Epithelial cell of prostate (primary cell): ENCODE results near the gene KCNJ18.
"Not testable (repeated sequence)": the region's sequence is repeated elsewhere in the genome, so short reads cannot be mapped to it uniquely, and the experiment has no call there.

ENCODE experiments used
- DNase-seq: peaks from one replicate; pipeline ENCODE4 v3.0.0-alpha.2; 2011; ENCODE audit warnings: low read depth, low spot score
- H3K27ac ChIP-seq: fragments of 450-650 bp; 2 replicates; pipeline ENCODE4 v1.5.1; 2017; ENCODE audit warnings: mild to moderate bottlenecking

KCNJ18 gene

GRCh38 chr17:21670361-21671155, 21.8 kb upstream of the KCNJ18 start:
- not testable (repeated sequence) for DNase-seq, H3K27ac ChIP-seq

DNA sequence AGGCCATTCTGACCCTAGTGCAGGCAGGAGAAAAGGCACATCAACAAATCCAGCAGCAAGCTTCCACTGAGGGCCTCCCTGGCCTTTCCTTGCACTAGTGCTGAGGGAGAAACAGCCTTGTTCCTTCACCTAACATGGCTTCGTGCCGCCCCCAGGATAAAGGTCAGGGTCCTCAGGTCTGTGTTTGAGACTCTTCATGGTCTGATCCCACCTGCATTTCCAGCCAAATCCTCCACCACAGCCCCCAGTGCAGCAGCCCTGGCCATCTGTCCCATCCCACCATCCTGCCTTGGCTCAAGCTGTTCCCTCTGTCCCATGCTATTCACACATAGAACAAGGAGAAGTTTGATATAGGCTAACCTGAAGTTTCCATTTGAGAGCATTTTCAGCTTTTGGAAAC, 20.9 kb upstream of the KCNJ18 start:
- H3K27ac ChIP-seq, DNase-seq: not testable (repeated sequence)

DNA sequence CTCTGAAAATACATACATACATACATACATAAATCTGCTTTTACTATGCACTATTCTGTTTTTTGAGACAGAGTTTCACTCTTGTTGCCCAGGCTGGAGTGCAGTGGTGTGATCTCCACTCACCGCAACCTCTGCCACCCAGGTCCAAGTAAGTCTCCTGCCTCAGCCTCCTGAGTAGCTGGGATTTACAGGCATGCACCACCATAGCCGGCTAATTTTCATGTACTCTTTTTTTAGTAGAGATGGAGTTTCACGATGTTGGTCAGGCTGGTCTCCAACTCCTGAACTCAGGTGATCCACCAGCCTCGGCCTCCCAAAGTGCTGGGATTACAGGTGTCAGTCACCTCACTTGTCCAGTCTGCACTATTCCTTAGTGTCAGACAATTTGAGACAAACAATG, 20.5 kb upstream of the KCNJ18 start:
- not testable (repeated sequence) for DNase-seq, H3K27ac ChIP-seq

DNA sequence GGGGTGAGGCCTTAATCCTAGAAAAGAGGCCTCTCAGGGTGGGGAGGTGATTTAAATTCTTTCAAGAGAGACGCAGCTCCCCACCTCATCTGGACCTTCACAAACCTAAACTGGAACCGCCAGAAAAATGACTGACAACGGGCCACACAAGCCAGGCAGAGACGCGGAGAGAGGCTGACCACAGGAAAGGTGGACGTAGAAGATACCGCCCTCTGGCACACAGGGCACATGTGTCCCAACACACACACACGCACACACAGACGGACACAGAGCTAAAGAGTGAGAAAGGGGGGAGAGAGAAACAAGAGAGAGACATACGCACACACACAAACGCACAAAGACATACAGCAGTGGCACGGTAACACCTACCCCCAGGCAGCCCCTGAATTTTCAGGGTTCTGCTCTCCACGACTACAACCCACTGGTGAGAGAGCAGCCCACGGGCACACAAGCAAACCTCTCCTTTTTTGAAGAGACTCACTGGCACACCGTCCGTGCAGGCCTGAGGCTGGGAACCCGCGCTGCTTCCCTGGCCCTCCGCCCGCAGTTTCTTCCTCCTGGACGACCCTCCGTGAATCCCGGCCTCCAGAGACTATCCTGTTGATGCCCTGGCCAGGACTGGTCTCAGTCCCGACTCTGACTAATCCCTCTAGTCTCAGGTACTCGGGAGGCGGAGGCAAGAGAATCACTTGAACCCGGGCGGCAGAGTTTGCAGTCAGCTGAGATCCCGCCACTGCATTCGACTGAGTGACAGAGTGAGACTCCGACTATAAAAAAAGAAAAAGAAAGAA, 18.7 kb upstream of the KCNJ18 start:
- not testable (repeated sequence) for DNase-seq, H3K27ac ChIP-seq

DNA sequence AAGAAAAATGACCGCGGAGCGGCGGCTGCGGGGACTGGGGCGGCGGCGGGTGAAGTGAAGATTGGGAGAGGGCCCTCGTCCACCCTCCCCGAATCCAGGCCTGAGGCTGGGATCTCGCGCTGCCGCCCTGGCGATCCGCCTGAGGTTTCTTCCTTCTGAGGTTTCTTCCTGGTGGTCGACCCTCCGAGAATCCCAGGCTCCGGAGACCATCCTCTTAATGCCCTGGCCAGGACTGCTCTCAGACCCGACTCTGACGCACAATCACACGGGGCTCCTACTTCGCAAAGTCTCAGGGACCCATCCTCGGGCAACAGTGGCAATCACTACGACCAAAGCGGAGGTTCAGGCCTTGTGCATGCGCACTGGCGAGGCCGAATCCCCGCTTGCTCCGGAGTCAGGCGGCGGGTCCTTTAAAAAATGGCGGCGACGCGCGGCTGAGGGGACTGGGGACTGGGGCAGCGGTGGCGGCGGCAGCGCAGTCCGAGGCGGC, 18.0 kb upstream of the KCNJ18 start:
- no peak overlapping the region for H3K27ac ChIP-seq
- no peak for DNase-seq

DNA sequence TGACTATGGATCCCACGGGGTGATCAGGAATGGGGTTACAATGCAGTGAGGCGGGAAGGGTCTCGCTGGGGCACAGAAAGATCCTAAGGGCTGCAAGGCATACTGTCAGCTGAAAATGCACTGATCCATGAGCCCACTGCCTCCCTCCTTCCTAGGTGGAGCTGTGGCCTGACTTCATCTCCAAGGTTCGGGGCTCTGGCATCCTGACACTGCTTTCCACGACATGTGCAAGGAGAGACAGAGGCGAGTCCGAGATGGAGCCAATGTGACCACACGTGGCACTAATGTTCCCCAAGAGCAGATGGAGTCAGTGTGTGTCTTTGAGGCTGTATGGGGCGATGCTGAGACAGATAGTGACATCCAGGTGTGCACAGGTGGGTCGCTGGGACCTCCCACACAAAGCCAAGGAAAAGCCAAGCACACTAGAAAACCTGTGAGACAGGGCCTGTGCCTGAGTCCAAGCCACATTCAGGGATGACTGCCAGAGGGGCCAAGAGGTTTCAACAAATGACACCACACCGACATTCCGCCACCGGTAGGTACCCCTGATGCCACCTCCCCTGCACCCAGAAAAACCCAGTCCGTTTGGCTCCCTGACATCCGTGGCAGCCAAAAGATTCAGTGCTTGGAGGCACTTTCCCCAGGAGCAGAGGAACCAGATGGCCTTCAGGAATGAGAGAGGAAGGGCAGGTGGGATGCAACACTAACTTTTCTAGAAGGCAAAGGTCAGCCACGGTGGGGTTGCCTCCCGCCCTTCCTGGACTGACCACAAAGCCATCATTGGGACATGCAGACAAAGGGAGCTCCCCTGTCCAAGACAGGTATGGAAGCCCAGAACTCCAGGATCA, 17.2 kb upstream of the KCNJ18 start:
- DNase-seq, H3K27ac ChIP-seq: not testable (repeated sequence)

DNA sequence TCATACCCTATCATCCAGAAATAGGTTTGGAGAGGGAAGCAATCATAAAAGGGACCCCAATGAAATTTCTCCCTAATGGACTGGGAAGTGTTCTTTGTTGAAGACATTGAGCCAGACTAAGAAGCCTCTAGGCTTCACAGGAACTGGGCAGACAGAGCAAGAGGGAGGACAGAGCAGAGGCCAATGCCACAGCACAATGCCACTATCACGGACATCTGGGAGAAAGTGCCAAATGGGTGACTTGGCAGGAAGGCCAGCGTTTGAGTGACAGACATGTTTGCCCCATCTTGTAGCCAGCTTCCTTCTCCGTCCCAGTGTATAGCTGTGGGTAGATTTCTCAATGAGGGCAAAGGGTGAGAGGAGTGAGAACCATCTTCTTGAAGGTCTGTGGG, 16.6 kb upstream of the KCNJ18 start:
- not testable (repeated sequence) for DNase-seq, H3K27ac ChIP-seq

DNA sequence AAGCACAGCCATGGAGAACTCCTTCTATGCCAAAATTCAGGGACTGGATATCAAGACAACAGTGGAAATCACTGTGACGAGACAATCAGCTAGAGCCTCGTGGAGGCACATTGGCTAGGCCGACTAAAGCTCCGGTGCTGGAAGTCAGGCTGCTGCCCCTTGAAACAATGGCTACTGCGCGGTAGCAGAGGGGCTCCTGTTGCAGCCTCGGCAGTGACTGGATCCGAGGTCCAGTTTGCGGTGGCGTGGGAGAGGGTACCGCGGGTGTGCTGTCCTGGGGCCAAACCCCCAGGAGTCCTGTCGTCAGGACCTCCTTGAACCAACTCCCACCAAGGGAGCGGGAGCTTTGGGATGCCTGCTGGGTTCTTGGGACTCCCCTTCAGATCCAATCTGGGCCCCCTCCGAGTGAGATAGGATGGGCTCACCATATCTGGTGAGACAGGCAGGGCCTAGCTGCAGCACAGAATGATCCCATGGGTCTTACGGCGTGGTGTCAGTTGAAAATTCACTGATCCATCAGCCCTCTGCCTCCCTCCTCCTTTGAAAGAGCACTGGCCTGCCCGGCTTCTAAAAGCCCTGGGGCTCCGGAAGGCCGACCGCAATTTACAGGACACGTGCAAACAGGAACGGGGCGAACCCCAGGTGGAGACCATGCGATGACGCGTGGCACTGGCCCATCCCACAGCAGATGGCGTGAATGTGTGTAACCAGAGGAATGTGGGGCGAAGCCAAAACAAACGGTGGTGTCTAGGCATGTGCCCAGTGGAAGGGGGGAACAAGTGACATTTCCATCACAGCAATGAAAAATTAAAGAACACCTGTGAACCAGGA, 15.8 kb upstream of the KCNJ18 start:
- no peak for DNase-seq
- no peak overlapping the region for H3K27ac ChIP-seq

GRCh38 chr17:21677126-21677910, 15.0 kb upstream of the KCNJ18 start:
- no peak for DNase-seq
- H3K27ac ChIP-seq = no peak overlapping the region

DNA sequence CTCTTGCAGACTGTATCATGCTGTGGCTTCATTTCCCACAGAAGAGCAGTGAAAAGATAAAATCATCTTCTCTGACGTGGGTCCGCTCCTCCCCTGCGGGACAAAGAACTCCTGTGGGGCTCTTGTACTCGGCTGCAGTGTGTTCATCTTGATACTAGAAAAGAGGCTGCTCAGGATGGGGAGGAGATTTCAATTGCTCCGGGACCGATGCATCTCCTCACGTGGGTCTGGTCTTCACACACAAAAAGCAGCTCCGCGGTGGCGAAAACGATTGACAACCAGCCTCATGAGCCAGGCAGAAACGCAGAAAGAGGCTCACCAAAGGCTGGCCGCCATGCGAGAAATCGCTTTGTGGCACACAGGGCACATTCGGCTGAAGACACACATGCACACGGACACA, 14.4 kb upstream of the KCNJ18 start:
- DNase-seq = no peak
- H3K27ac ChIP-seq = no peak overlapping the region

DNA sequence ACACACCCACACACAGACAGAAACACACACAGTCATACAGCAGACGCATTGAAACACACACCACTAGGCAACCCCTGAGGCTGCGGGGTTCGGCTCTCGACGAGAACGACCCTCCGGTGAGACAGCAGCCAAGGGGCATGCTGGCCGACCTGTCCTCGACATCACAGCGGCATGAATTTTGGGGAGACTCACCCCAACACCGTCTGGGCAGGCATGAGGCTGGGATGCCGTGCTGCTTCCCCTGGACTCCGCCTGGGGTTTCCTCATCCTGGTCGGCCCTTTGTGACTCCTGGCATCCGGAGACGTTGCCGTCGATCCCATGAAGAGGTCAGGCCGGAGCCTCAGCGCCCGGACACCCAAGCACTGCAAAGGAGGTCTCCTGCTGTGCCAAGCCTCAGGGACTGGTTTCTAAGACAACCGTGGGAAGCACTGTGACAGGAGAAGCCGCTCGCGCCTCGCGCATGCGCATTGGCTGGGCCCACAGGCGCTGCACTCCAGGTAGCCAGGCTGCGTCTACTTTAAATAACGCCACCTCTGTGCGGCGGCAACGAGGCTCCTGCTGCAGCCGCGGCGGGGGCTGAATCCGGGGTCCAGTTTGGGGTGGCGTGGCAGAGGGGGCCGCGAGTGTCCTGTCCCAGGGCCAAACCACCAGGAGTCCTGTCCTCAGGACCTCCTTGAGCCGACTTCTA, 13.8 kb upstream of the KCNJ18 start:
- DNase-seq = no peak

DNA sequence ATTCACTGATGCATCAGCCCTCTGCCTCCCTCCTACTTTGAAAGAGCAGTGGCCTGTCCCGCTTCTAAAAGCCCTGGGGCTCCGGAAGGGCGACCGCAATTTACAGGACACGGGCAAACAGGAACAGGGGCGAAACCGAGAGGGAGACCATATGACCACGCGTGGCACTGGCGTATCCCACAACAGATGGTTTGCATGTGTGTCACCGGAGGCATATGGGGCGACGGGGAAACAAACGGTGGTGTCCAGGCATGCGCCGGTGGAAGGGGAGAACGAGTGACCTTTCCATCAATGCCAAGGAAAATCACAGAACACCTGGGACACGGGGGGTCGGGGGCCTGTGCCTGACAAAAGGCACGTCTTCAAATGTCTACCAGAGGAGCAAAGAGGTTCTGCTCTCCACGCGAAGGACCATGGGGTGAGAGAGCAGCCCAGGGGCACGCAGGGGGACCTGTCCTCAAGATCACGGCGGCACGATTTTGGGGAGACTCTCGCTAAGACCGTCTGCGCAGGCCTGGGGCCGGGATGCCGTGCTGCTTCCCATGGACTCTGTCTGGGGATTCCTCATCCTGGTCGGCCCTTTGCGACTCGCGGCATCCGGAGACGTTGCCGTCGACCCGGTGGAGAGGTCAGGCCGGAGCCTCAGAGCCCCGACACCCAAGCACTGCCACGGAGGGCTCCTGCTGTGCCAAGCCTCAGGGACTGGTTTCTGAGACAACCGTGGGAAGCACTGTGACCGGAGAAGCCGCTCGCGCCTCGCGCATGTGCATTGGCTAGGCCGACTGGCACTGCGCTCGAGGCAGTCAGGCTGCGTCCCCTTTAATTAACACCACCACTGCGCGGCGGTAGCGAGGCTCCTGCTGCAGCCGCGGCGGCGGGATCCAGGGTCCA, 12.8 kb upstream of the KCNJ18 start:
- no peak for DNase-seq
- H3K27ac ChIP-seq = no peak overlapping the region

More for the DNA sequence above, 13.8 kb upstream of the KCNJ18 start:
- H3K27ac ChIP-seq = no peak overlapping the region

GRCh38 chr17:21680366-21680765, 12.0 kb upstream of the KCNJ18 start:
- H3K27ac ChIP-seq = no peak overlapping the region
- DNase-seq = no peak

DNA sequence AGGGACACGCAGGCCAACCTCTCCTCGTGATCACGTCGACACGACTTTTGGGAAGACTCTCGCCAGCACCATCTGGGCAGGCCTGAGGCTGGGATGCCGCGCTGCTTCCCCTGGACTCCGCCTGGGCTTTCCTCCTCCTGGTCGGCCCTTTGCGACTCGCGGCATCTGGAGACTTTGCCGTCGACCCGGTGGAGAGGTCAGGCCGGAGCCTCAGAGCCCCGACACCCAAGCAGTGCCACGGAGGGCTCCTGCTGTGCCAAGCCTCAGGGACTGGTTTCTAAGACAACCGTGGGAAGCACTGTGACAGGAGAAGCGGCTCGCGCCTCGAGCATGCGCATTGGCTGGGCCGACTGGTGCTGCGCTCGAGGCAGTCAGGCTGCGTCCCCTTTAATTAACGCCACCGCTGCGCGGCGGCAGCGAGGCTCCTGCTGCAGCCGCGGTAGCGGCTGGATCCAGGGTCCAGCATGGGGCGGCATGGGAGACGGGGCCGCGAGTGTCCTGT, 11.4 kb upstream of the KCNJ18 start:
- not testable (repeated sequence) for DNase-seq, H3K27ac ChIP-seq

DNA sequence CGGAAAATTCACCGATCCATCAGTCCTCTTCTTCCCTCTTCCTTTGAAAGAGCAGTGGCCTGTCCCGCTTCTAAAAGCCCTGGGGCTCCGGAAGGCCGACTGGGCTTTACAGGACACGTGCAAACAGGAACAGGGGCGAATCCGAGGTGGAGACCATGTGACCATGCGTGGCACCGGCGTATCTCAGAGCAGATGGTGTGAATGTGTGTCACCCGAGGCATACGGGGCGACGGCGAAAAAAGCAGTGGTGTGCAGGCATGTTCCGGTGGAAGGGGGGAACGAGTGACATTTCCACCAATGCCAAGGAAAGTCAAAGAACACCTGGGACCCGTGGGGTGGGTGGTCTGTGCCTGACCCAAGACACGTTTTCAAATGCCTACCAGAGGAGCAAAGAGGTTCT, 10.7 kb upstream of the KCNJ18 start:
- not testable (repeated sequence) for DNase-seq, H3K27ac ChIP-seq

DNA sequence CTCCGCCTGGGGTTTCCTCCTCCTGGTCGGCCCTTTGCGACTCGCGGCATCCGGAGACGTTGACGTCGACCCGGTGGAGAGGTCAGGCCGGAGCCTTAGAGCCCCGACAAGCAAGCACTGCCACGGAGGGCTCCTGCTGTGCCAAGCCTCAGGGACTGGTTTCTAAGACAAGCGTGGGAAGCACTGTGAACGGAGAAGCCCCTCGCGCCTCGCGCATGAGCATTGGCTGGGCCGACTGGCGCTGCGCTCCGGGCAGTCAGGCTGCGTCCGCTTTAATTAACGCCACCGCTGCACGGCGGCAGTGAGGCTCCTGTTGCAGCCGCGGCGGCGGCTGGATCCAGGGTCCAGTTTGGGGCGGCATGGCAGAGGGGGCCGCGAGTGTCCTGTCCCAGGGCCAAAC, 10.2 kb upstream of the KCNJ18 start:
- DNase-seq, H3K27ac ChIP-seq: not testable (repeated sequence)

GRCh38 chr17:21683142-21683712, 9.1 kb upstream of the KCNJ18 start:
- not testable (repeated sequence) for DNase-seq, H3K27ac ChIP-seq
